Iris pigment epithelial cell (primary cell): Measurements from ENCODE around the gene GBP3.
"Not testable (repeated sequence)": the region's sequence is repeated elsewhere in the genome, so short reads cannot be mapped to it uniquely, and the experiment has no call there.

Source experiments
- DNase-seq: peaks from one replicate; pipeline ENCODE4 v3.0.0-alpha.2; 2011; ENCODE audit warnings: low read depth

Gene GBP3

GRCh38 chr1:89022167-89022959, at the start of gene GBP3:
Gene GBP3, minus strand, starts transcription at chr1:89022866. Its CDS starts 2,145 bp downstream, at chr1:89020721.
- DNase-seq = peak; percentile 85

- DNase-seq = no peak
Measured at GRCh38 chr1:89070509-89070908, 47.8 kb upstream of the GBP3 start.

GRCh38 chr1:89069951-89070350, 47.3 kb upstream of the GBP3 start:
- no peak for DNase-seq

GRCh38 chr1:89068291-89068690, 45.6 kb upstream of the GBP3 start:
- peak; percentile 74 for DNase-seq

GRCh38 chr1:89065079-89065868, 42.6 kb upstream of the GBP3 start, which contains the start of gene GBP1:
Gene GBP1, minus strand, starts transcription at chr1:89065208. Its CDS starts 1,974 bp downstream, at chr1:89063234.
- DNase-seq = peak; percentile 95

GRCh38 chr1:89064632-89065031, 42.0 kb upstream of the GBP3 start:
- DNase-seq = no peak

GRCh38 chr1:89063094-89063493, 40.4 kb upstream of the GBP3 start:
- DNase-seq = no peak

GRCh38 chr1:89060091-89060490, 37.4 kb upstream of the GBP3 start:
- peak; percentile 36 for DNase-seq

GRCh38 chr1:89051955-89052312, 29.3 kb upstream of the GBP3 start:
- DNase-seq = no peak

- no peak for DNase-seq
Measured at GRCh38 chr1:89051300-89051954, 28.8 kb upstream of the GBP3 start.

GRCh38 chr1:89050649-89051033, 28.0 kb upstream of the GBP3 start:
- no peak for DNase-seq

- DNase-seq = not testable (repeated sequence)
Measured at GRCh38 chr1:89049901-89050648, 27.4 kb upstream of the GBP3 start.

GRCh38 chr1:89049187-89049586, 26.5 kb upstream of the GBP3 start:
- DNase-seq = not testable (repeated sequence)

GRCh38 chr1:89047734-89048133, 25.1 kb upstream of the GBP3 start:
- DNase-seq = peak; percentile 58

- DNase-seq = not testable (repeated sequence)
Measured at GRCh38 chr1:89046318-89047183, 23.9 kb upstream of the GBP3 start.

GRCh38 chr1:89044970-89045721, 22.5 kb upstream of the GBP3 start:
- no peak for DNase-seq

GRCh38 chr1:89043940-89044339, 21.3 kb upstream of the GBP3 start:
- no peak for DNase-seq

- no peak for DNase-seq
Measured at GRCh38 chr1:89042491-89042890, 19.8 kb upstream of the GBP3 start.

GRCh38 chr1:89041721-89042120, 19.1 kb upstream of the GBP3 start:
- DNase-seq = no peak

- peak; percentile 90 for DNase-seq
Measured at GRCh38 chr1:89041119-89041641, 18.5 kb upstream of the GBP3 start.
